Dedifferentiated amniotic fluid mesenchymal stem cell (primary cell): ENCODE results near the gene AKR1C2.
"Not testable (repeated sequence)": the region's sequence is repeated elsewhere in the genome, so short reads cannot be mapped to it uniquely, and the experiment has no call there.

Experiments
- DNase-seq: peaks from one replicate; pipeline ENCODE4 v3.0.0-alpha.2; 2016; ENCODE audit errors: extremely low spot score

The AKR1C2 gene

DNA sequence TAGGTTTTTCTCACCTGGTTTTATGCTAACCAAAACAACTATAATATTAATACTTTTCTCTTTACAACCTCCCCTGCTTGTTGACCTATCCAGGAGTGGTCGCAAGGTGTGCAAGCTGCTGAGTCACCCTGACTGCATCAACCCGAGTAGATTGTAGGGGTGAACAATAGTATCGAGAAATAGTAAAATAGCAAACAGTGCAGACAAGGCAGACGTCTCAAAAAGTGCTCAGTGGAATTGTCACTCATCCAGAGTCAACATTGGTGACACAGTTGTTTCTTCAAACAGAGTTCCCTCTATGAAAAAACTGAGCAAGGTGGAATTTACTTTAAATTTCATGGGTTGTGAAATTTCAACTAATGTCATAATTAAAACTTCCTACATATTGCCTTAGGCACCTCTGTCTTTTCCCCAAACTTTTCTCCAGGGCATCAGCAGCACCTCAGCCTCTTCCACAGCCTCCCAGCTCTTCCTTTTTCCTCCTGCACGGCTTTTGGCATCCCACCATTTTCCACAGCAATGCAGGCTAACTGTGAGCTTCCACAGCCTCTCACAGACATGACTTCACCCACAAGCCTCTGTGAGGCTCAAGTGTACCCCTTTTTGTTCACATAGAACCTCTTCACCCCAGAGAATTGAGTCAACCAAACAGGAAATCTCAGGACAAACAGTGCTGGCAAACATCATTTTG, 46.6 kb downstream of the AKR1C2 start:
- DNase-seq: not testable (repeated sequence)

DNA sequence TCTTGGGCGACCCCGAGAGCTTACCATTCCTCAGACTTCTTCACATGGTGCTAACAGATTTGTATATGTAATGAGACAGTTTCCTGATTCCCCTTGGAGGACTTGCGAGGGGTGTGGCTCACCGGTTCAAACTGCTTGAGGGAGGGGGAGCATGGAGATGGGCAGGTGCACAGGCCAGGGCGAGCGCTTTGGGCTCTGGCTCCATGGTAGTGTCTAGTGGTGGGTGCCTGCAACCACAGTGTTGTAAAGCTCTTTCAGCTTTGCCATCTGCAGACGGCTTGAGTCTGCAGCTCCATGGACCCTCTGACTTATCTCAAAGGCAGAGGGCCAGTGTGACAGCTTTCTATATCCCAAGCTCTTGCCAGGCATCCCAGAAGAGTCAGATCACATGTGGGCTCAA, 47.6 kb downstream of the AKR1C2 start:
- not testable (repeated sequence) for DNase-seq

DNA sequence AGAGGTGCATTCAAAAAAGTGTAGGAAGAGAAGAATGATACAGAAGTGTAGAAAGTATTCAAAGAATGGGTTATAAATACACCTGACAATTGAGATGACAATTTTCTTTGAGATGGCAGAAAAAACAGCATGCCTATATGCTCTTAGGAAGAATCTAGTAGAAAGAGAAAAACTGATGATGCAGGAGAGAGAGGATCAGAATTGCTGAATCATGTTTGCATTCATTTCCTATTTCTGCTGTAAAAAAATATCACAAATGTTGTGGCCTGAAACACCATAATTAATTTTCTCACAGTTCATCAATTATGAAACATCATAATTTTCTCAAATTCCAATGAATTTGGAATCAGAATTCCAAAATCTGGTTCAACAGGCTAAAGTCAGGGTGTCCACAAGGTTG, 50.3 kb downstream of the AKR1C2 start:
- DNase-seq: no peak

DNA sequence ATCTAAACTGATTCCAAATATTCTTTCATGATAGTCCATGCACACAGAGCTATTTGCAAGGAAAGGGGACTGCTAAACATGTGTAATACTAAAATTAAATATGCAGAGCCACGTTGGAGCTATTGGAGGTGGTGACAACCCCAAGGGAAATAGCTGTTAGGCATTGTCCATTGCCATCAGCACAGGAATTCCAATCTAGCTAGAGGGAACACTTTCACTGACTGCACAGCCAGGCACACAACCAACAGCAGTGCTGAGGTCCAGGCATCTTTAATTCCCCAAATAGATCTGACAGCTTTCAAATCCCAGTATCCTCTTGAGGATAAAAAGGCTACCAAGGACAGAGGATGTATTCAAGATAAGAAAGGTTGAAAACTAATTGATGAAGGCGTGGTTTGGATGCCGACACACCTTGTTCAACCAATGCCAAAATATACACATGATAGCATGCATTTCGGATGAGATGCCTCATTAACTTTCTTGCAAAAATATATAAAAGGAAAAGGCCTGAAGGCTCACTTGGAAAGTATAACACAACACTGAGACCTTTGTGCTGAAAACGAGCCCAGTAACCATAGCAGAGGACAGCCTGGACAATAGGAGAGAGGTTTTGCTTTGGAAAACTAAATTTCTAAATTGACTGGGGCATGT, 52.0 kb downstream of the AKR1C2 start:
- DNase-seq: not testable (repeated sequence)

DNA sequence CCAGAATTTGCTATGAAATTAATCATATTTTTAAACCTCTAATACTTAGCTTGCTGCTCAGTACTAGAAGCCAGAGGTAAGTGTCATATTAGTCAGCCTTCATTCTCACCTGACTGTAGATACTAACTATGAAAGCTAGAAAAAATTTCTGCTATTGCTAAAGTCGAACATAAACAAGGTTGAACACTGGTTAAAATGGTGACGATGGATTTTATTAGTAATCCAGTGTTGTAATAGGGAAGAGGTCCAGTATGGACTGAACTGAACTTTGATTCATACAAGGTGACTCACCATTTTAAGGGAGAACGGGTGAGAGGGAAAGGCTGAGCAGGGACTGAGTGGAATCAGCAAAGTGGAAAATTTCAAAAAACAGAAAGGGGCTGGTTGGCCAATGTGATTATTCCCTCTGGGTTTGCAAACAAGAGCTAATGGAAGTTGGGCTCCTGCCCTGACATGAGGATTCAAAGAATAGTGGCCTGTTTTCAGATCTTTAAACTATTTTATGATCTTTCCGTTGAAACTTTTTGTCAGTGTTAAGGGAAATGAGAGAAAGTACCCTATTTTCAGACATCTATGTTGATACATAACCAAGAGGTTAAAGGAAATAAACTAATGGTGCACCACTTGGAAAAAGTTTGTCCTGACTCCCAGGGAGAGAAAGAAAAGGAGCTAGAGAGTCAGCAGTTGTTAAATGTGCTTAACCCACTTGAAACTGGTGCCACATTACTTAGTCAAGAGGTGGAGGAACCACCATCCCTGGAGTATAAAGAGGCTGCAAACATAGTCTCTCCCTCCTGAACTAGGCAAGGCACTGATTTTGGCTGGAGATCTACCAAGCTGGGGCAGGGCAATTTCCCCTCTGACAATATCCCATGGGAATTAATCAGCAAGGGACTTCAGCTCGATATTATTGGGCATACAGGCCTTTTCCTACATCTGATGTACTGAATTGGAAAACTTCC, 55.7 kb downstream of the AKR1C2 start:
- peak; percentile 83 for DNase-seq

DNA sequence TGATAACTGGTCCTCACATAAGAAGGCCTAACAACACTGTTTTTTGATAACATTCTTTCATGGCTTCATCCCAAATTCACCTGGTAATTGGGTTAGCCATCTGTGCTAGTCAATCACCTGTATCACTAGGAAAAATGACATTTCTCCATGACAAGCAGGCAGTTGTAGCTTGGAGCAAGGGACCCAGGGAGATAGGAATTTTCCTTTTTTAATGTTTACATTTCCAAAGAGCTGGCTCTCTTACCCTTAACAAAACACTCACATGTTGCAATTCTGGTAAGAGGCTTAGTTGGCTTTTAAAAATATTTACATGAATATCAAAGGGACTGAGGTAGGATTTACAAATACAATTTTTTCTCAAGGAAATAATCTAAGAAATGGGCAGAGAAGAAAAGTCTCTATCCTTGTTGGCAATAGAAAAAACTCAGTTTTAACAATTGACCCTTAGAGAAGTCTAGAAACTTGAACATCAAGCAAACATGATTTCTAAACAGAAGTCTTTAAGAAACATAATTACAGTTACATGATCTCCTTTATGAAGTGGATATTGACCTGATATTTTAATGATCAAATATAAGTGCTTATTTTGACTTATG, 56.5 kb downstream of the AKR1C2 start:
- DNase-seq: no peak

DNA sequence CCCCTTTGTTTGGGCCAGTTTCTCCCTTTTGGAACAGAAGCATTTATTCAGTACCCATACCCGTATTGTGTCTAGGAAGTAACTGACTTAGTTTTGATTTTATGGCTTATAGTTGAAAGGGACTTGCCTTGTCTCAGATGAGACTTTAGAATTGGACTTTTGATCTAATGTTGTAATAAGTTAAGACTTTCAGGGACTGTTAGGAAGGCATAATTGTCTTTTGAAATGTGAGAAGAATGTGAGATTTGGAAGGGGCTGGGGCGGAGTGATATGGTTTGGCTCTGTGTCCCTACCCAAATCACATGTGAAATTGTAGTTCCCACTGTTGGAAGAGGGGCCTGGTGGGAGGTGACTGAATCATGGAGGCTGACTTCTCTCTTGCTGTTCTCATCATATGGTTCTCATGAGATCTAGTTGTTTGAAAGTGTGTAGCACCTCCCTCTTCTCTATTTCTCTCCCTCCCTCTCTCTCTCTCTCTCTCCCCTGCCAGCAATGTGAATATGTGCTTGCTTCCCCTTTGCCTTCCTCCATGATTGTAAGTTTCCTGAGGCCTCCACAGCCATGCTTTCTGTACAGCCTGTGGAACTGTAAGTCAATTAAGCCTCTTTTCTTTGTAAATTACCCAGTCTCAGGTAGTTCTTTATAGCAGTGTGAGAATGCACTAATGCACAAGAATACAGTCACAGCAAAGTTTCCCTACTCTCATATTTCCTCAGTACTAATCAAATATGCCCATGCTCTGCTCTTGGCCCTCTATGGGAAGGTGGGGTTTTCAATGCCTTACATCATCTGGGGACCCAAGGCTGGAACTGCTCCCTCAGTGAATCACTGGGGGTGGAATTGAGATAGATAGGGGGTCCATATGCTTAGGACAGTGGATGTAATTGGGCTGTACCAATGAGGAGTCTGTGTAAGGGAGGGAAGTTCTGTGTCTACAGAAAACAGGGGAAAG, 57.6 kb downstream of the AKR1C2 start:
- DNase-seq: no peak

DNA sequence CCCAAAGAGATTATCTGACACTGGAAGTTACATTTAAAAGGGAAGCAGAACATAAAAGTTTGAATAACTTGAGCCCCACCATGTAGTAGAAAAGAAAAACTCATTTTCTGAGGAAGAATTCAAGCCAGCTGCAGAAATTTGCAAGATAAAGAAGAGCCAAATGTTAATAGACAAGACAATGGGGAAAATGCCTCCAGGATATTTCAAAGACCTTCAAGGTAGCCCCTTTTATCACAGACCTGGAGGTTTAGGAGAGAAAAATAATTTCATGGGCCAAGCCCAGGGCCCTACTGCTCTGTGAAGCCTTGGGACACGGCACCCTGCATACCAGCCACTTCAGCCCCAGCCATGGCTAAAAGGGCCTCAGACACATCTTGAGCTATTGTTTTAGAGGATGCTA, 58.8 kb downstream of the AKR1C2 start:
- no peak for DNase-seq

DNA sequence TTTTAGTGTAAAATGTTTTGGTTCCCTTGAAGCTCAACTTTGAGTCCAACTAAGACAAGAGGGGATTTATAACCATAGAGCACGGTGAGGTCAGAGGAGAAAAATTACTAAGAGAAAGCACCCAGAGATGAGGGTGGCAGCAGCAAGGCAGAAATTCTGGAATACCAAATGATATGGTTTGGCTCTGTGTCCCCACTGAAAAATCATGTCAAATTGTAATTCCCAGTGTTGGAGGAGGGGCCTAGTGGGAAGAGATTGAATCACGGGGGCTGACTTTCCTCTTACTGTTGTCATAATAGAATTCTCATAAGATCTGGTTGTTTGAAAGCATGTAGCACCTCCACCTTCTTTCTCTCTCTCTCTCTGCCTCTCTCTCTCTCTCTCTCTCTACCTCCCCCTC, 59.8 kb downstream of the AKR1C2 start:
- no peak for DNase-seq

DNA sequence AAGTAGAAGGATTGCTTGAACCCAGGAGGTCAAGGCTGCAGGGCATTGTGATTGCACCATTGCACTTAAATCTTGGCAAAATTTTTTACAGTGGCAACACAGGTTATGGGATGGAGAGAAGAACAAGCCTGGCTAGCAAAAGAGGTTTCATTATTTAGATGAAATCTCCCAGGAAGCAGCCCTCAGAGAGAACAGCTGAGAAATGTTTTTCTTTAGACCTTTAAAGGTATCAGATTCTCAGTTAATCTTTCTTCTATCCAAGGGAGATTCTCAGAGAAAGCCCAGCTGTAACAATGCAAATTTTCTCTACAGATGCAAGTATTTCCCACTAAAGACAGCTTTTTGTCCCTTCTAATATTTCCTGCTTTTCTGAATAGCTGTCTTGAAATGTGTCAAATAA, 60.2 kb downstream of the AKR1C2 start:
- not testable (repeated sequence) for DNase-seq

DNA sequence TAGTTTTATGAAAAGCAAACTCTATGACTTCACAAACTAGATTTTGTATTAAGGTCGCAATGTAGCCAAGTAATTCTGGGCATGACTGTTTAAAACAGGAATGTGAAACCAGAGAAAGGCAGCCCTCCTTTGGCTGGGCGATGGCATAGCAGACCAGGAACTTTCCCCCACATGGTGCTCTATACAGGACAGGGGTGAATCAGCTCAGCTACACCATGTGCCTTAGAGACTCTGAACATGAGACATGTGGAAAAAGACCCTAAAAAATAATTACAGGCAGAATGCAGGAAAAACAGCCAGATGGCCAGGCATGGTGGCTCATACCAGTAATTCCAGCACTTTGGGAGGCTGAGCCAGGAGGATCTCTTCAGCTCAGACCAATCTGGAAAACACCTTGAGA, 60.7 kb downstream of the AKR1C2 start:
- peak; percentile 52 for DNase-seq

DNA sequence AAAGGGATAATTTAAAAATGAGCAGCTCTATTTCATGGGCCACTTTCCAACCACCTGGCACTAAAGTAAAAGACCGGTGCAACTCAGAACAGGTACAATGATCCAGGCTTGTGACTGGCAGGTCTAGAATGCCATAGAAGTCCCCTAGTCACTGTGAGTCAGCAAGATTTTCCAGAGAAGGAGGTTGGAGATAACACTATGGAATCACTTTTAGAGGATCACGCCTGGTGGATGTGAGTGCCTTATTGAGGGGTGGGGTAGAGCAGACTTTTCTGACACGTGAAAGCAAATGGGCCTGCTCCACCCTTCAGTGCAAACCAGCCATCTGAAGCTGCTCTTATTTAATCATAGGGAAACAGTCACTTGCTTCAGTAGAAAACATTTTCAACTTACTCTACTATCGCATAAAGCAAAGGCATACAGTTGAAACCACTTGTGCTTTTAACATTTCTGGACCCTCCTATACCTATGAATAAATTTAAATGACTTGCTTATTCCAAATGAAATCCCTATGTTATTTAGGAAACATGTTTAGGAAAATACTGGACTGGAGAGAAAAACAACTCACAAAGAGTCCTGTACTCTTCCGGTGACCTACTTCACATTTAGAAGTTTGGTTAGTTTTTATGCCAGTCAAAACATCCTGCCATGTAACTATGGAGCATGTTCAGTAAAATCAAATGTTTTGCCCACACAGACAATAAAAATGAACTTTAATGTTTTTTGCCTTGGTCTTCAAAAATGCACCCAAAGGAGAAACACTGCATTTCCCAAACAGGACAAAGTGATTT, 61.9 kb downstream of the AKR1C2 start:
- DNase-seq: no peak

DNA sequence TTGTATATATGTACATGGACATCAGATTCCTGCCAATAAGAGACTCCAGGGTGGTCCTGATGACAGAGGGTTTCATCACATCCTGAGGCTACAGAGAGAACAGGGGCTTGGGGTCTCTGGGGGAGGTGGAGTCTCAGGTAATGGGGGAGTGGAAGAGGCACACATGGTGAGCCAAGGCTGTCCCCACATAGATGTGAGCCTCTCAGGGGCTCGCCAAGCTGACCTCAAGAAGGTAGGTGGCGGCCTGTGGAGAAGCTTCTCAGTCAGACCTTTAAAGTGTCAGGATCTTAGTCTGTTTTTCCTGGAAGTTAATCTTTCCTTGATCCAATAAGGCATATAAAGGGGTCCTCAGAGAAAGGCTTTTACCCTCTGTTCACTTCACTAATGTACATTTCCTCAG, 62.7 kb downstream of the AKR1C2 start:
- DNase-seq: not testable (repeated sequence)

DNA sequence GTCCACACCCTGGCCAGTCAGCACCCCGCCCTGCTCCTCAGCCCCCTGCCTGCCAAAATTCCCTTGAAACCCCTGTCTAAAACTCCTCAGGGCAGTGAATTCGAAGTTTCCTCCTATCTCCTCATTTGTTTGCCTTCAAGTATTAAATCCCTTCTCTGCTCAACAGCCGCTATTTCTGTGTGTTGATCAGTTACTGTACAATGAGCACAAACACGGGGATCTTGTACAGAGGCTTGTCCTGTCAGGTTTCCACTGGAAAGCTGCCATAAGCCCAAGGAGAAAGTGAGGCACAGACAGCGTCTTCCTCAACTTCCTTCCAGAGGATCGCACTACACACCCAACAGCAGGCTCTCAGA, 63.6 kb downstream of the AKR1C2 start:
- not testable (repeated sequence) for DNase-seq

DNA sequence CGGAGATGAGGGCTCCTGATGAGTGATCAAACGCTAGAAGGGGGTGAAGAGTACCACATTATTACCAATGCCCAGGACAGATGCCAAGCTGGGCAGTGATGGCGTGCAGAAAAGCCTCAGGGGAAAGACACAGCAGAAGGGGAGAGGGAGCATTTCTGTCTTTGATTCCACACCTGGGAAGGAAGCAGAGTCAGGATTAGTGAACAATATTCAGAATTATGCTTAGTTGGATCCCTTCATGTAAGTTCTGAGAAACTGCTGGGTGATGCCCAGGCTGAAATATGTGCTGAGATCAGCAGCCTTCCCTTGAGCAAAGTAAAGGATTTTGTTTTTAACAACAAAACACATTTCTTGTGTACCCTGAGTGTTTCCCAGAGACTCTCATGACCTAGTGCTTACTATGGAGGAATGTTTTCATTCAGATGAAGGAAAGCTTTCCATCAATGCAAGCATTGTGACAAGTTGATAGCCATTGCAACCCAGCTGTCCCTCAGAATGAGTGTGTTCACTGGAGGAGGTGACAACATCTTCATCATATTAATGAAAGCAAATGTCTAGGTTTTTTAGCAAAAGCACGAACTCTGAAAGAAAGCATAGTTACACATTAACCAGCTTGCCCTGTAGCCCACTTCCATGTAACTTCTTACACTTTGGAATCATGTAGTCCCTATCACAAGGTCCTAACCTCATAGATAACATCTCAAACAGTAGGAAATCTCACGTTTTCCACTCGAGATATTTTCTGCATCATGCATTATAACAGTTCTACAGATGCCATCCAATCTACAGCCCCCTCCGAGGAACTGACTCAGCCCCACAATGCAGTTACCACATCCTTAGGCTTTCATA, 64.2 kb downstream of the AKR1C2 start:
- DNase-seq: no peak
